ENCODE measurements around the gene ICAM2. TPM values are rescaled to one million over a fixed set of nuclear protein-coding genes. Genes with fewer than 3 reads are reported as not detected.

ICAM2 gene
- total RNA-seq, 4 donors from 2014 or later = 45.6 to 92.1 (median 69.8) TPM

DNA sequence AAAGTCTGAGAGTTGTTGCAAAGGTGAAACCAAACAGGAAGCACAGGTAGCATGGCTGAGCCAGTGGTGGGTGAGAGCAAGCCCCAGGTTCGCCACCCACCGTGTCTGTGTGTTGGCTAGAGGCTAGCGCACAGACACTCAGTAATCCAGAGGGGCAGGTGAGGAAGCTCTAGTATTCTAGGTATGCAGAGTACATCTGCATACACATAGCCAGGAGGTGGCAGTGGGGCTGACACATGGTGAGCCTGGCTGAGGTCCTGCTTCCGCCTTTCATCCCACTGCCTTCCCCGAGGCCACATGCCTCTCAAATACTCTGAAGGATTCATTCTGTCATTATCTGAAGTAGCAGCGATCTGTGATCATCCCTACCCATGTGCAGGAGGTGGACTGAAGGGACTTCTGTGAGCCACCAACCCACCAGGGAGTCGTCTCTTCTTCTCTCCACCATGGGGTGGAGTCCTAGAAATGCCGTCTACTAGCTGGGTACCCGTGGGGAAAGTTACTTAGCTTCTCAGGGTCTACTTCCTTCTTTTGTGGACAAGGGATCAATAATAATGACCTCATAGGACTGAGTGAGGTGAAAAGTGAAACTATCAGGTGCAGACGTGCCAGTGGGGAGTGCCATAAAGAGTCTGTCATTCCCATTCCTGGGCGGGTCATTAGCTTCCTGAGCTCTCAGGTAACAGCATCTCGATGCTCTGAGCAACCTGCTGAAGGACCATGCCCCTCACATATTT lies 36.0 kb upstream of the ICAM2 start:
- TF ChIP-seq, protein P1, sequence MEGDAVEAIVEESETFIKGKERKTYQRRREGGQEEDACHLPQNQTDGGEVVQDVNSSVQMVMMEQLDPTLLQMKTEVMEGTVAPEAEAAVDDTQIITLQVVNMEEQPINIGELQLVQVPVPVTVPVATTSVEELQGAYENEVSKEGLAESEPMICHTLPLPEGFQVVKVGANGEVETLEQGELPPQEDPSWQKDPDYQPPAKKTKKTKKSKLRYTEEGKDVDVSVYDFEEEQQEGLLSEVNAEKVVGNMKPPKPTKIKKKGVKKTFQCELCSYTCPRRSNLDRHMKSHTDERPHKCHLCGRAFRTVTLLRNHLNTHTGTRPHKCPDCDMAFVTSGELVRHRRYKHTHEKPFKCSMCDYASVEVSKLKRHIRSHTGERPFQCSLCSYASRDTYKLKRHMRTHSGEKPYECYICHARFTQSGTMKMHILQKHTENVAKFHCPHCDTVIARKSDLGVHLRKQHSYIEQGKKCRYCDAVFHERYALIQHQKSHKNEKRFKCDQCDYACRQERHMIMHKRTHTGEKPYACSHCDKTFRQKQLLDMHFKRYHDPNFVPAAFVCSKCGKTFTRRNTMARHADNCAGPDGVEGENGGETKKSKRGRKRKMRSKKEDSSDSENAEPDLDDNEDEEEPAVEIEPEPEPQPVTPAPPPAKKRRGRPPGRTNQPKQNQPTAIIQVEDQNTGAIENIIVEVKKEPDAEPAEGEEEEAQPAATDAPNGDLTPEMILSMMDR (IDR thresholded peaks at IDR 0.05; ENCODE audit: low read depth) = no peak

DNA sequence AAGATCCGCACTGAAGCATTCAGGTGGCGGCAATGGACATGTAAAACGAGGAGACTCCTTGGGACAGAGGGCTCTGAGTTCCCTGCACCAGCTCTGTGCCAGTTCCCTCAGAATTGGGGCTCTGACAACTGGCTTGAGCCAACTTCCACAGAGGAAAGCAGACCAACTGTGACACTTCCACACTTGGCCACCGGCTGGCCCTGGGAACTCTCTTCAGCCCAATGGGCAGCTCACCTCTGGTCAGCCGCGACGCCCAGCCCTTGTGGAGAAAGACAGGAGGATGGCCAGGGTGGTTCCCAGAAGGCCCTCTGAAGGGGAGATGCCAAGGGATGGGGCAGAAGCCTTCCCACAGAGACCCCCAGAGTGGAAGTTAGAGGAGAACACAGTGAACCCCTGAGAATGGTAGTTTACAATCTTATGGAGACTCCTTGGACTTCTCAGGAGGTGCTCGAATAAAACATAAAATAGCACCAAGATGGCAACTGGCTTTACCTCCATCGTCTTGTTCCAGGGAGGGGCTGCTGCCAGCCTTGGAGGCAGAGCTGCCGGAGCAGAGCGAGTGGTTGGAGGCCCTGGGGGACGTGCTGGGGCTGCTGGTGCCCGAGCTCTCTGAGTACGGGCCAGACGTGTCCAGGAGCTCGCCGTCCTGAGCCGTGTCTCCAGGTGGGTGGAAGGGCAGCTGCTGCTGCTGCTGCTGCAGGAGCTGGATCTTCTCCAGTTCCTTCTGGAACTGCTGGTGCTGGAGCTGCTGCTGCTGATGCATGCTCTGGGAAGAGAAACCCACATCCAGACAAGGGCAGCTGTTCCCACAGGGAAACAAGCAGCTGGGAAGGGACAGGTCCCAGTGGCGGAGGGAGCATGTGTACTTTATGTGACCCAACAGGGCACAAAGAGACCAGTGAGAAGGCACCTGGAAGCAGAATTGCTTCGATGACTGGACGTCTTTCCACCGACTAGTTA lies 35.0 kb upstream of the ICAM2 start:
- TF ChIP-seq, protein P1 (IDR thresholded peaks at IDR 0.05; ENCODE audit: low read depth) = no peak

DNA sequence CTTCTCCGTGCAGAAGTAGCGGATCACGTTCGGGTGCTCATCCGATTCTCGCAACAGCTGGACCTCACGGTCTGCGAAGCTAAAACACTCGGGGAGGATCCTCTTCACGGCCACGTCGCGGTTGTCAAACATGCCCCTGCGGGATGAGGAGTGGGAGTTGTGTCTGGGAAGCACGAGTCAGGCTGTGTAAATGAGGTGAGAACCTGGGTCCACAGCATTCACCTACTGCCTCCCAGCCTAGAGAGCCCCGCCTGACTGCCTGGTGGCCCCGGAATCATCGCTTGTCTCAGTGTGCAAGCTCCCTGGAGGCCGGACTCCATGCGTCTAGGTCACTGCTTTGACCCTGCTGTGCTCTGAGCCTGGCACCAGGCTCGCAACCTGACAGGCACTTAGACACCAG lies 33.9 kb upstream of the ICAM2 start:
- TF ChIP-seq, protein P1 (IDR thresholded peaks at IDR 0.05; ENCODE audit: low read depth) = no peak

DNA sequence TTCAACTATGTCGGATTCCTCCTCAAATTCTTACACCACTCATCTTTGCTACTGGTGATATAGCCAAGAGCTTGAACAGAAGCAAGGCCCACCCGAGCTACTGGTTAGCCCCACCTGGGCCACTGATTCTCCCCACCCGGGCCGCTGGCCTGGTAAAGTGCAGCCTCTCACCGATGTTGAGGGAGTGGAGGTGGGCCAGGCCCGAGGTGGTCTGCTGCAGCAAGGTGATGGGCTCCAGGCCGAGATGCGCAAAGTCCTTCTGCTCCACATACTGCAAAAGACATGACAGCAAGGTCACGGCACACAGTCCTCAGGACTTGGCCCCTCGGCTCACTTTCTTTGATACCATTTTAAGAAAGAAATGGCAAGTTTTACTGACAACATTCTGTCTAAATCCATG lies 32.7 kb upstream of the ICAM2 start:
- TF ChIP-seq, protein P1 (IDR thresholded peaks at IDR 0.05; ENCODE audit: low read depth) = no peak

DNA sequence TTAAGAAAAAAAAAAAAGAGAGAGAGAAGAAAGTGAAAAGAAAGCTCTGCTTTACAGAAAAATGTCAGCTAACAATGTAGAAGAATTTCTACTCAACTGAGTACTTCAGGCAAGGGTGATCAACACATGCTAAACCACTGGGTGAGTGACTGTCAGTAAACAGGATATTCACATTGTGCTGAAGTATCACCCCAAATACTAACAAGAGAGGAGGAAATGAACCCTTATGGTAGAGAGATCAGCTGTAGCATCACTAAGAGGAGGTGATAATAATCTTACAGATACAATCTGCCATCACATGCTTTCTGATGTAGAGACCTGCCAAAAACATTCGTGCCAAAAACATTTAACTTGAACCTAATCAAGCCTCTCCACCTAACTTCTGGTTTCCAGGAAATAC lies 30.7 kb upstream of the ICAM2 start:
- TF ChIP-seq, protein P1 (IDR thresholded peaks at IDR 0.05; ENCODE audit: low read depth) = no peak

DNA sequence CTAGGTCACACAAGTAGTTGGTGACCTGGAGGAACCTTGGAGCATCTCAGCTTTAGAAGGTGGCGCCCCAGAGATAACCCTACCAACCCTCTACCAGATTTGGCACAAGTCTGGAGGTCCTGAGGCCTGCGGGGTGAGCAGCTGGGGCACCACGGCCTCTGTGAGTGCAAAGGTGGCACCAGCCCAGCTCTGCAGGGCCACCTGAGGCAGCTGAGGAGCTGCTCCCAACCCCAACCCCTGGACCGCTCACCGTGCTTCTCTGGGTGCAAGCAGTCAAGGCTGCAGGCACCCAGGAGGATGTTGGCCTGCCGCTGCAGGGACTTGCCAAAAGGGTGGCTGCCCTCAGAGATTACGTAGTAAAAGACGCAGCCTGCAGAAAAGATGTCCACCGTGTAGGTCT lies 28.4 kb upstream of the ICAM2 start:
- TF ChIP-seq, protein P1 (IDR thresholded peaks at IDR 0.05; ENCODE audit: low read depth) = no peak

DNA sequence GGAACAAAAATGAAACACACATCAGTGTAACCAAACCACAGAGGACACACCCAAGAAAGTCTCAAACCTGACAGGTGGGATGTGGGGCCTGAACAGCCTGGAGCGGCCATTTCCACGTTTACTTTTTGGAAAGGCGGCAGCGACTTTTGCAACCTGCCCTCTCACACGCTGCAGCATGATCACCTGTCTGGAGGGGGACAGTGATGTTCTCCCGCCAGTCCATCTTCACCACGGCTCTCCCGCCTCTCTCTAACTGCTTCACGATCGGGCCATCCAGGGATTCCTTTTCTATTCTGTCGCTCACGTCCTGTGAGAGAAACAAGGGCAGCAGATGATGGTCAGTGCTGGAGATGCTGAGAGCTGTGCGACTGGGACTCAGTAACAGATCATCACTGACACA lies 24.7 kb upstream of the ICAM2 start:
- TF ChIP-seq, protein P1 (IDR thresholded peaks at IDR 0.05; ENCODE audit: low read depth) = no peak

Measured in subcutaneous adipose tissue (tissue), 4 donors.